CD4-positive, alpha-beta T cell treated with Interleukin-6 for 4 hours (primary cell): ENCODE data around the gene CEACAM18.
"Not testable (repeated sequence)": the region's sequence is repeated elsewhere in the genome, so short reads cannot be mapped to it uniquely, and the experiment has no call there.

Source experiments
- DNase-seq: peaks from one replicate; pipeline ENCODE4 v3.0.0-alpha.2; 2020; ENCODE audit warnings: mixed read lengths

CEACAM18 gene

DNA sequence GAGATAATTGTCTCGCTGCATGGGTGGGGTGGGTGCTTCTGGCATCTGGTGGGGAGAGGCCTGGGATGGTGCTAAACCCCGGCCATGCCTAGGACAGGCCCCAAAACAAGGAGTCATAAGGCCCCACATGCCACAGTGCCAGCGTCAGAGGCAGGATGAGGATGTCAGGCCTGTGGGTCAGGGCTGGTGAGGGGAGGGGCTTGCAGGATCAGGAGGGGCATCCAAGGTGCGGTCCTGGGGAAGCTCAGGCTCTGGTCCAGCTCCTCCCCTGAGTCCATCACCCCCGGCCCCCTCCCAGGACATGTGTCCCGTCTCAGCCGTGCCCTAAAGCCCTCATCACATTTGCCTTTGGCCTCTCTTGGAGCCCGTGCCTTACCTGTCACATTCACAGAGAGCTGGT is 22.6 kb downstream of the CEACAM18 start:
- DNase-seq: not testable (repeated sequence)

DNA sequence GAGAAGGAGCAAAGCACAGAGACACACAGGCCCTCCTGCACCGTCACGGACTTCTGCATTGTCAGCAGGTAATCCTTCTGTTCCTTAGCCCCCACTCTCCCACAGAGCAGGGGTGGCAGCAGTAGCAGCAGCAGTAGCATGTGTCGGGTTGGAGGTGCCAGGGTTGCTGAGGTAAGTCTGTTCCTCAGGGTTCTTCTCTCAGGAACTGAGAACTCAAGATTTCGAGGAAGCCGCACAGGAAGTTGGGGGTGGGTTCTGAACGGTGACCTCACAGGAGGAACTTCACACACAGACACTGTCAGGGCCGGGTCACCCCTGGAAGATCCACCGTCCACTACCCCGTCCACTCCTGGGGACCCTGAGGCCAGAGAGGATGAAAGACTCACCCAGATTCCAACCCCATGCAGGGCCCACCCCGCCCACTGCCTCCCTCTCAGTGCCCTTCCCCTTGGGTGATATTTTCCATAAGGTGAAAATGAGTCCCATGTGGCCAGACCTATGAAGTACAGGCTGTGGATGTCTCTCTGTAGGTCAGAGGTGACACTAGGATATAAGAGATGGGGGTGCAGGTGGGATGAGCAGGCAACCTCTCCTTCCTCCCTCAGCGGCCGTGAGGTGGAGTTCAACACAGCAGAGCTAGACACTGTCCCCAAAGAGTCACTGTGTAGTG is 23.4 kb downstream of the CEACAM18 start, which contains the start of gene SIGLEC12:
Gene SIGLEC12, minus strand, starts transcription at position 207 of the 670 bp plus-strand sequence. Its CDS starts 67 bp downstream, at position 140.
- no peak for DNase-seq

GRCh38 chr19:51503286-51503817 is 25.0 kb downstream of the CEACAM18 start:
- no peak for DNase-seq

DNA sequence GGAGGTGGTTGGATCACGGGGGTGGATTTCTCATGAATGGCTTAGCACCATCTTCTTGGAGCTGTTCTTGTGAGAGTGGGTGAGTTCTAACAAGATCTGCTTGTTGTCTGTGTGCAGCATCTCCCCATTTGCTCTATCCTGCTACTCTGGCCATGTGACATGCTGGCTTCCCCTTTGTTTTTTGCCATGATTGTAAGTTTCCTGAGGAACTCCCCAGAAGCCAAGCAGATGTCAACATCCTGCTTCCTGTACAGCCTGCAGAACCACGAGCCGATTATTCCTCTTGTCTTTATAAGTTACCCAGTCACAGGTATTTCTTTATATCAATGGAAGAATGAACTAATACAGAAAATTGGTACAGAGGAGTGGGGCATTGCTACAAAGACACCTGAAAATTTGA is 25.6 kb downstream of the CEACAM18 start:
- no peak for DNase-seq

GRCh38 chr19:51505904-51506303 is 27.6 kb downstream of the CEACAM18 start:
- no peak for DNase-seq

DNA sequence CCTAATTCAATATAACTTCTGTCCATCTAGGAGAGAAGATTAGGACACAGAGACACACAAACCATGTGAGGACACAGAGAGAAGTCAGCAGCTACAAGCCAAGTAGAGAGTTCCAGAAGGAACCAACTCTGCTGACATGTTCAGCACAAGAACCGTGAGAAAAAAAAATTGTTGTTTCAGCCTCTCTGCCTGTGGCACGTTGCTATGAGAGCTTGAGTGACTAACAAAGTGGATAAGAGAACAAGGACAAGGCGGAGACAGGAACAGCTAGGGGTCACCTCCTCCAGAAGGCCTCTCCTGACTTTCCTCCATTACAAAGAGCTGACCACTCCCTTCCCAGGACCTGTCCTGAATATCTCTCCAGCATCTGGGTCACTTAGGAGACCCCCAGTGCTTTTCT is 28.9 kb downstream of the CEACAM18 start:
- no peak for DNase-seq

- DNase-seq: no peak
Measured at GRCh38 chr19:51507640-51508058, 29.3 kb downstream of the CEACAM18 start.

GRCh38 chr19:51508059-51508733 is 29.9 kb downstream of the CEACAM18 start:
- DNase-seq: no peak

- no peak for DNase-seq
Measured at GRCh38 chr19:51509823-51510660, 31.7 kb downstream of the CEACAM18 start.

DNA sequence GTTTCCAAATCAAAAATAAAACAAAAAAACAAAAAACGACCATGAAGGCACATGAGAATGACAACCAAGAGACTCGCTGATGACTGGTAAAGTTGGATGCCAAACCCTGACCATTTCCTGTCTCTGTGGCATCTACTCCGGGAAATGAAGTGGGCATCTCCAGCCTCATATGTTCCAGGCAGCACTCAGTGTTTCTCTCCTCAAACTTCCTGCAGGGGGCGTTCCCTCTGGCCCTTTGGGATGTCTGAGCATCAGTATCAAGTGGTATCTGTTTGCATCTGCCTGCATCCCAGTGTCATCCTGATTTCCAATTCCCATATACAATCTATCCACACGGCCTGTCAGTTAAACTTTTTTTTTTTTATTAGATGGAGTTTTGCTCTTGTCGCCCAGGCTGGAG is 33.0 kb downstream of the CEACAM18 start:
- DNase-seq: no peak

- no peak for DNase-seq
Measured at GRCh38 chr19:51513968-51514367, 35.6 kb downstream of the CEACAM18 start.

DNA sequence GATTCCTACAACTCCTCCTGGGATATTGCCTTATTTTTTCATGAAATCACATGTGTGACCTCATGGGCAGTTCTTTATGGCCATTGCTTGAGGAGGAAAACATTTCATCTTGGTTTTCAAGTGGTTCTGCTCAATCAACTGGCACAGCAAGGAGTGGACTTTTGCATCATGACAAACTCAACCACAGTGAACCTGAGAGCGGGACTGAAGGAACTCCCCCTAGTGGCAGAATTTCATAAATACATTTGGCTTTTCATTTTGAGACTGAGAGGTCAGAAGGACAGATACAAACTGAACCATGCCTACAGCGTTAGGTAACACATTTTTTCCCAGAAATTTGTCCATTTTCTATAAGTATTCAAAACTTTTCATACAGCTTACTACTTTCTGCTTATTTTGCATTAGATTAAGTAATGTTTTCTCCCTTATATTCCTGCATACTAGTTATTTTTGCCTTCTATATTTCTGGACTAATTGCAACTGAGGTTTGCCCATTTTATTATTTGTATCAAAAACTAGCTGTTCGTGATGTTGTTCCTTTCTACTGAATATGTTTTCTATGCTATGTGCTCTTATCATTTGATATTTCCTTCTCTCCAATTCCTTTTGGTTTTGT is 36.6 kb downstream of the CEACAM18 start:
- DNase-seq: peak; percentile 4

DNA sequence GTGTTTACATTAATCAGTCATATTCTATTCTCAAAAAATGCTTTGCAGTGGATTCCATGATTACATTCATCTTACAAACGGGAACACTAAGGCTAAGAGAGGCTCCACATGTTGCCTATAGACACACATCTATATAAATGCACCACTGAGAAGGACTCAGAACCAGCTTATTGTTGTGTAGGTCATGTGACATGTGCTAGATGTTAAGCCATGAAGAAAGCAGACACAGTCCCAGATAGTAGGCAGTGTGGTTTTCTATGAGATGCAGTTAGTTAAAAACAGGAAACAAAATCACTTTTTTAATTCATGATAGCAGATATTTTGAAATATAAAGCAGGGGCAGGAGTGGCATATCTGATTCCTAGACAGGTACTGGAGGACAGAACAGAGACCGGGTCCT is 42.4 kb downstream of the CEACAM18 start:
- DNase-seq: no peak

DNA sequence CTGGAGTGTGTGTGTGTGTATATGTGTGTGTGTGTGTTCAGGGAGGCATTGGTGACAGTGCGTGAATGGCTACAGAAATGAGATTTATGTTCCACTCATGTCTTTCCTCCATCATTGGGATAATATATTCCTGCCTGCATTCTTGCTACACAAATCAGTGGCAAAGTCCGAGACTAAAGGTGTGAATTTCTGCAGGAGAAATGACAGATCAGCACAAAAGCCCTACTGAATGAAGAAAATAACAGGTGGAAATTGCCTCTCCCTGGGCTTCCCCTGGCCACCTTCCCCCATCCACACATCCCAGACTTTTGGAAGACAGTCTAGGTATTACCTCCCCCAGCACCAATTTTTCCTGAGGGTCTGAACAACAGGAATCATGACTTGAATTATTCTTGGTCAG is 43.0 kb downstream of the CEACAM18 start:
- DNase-seq: no peak

GRCh38 chr19:51521781-51522180 is 43.4 kb downstream of the CEACAM18 start:
- no peak for DNase-seq

DNA sequence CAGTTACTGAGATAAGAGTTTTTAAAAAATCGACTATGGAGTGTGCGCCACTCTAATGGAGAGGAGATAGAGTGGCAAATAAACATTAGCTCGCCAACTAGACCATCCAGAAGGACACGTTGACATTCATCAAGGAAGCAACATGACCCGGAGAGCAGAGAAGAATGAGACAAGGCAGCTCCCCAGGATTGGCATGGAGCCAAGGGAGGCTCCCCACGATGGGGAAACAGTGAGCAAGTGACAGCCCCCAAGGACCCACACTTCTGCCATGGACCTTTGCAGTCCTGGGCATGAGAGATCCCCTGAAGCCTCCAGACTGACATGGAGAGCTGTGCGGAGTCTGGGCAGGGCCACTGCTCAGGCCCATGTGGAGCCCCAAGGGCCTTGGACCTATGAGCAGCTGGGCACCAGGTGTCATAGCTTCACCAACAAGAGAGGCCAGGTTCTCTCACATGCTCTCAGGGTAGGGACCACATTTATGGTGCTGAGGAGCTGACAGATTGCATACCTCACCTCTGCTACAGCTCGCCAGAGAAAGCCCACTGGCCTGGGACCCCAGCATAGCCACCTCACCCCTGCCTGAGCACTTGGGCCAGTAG is 46.4 kb downstream of the CEACAM18 start:
- no peak for DNase-seq

DNA sequence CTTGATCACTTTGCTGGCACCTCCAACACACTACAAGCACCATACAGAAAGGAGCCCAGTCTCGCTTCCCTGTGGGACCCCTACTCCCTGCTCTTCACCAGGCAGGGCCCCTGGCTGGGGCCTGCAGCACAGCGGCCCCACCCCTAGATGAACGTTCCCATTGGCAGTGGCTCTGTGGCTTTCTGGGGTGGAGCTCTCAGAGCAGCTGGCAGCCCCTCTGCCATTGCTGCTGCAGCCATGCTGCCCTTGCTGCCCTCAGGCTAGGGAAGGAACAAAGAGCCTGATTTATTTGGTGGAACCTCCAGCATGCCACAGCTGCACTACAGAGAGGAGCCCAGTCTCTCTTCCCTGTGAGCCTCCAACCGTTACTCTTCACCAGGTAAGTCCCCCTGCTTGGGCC is 47.3 kb downstream of the CEACAM18 start:
- DNase-seq: no peak

DNA sequence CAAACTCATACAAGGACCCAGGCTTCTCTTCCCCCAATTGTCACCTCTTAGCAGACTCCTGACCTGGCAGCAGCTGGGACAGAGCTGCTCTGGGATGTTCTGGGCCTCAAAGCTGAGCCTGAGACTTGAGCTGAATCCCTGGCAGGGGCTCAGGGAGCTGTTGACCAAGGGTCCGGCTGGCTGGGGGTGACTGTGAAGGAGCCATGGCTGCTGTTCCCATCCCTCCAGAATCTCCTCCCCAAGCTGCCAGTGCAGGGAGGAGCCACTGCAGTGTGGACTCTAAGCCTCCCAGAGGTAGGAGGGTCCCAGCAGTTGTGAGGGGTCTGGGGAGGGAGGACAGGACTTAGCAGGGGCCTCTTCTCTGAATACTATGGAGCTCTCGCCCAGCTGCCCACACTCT is 51.0 kb downstream of the CEACAM18 start:
- no peak for DNase-seq

- no peak for DNase-seq
Measured at GRCh38 chr19:51530616-51531015, 52.3 kb downstream of the CEACAM18 start.

DNA sequence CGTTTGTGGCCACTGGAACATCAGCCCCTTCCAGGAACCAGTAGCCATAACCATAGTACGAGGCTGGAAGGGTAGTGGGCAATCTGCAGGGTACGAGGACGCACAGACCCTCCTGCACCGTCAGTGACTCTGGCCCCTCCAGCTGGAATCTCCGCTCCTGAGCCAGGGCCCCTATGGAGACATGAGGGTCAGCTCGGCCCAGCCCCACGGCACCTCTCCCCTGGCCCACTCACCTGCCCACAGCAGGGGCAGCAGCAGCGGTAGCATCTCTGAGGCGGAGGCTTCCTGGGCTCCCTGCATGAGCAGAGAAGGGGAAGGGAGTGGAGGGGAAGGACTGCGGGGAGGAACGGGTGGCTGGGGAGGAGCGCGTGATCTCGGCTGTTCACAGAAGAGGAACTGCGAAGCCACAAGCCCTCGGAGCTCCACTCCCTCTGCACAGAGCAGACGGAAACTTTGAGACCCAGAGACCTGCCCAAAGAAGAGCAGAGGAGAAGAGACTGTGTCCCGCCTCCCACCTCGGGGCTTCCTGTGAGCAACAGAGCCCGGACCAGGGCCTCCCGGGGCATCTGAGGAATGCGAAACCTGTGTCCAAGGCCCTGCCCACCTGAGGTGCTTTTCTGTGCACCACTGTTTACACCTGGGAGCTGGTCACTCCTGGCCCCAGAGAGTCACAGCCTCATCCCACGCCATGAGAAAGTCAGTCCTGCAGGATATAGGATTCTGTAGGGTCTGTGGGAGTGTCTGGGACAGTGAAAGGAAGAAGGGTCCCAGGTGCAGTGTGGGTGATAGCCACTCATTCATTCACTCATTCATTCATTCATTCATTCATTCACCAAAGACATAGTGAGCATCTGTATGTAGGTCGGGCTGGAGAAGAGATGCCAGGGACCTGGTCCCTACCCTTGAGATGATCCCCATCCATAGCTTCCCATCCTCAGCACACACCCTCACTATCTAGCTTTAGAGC is 53.3 kb downstream of the CEACAM18 start, which contains the start of gene SIGLEC6:
Gene SIGLEC6, minus strand, starts transcription at position 322 of the 967 bp plus-strand sequence. Its CDS starts 22 bp downstream, at position 300.
- DNase-seq: peak; percentile 12

GRCh38 chr19:51535535-51535934 is 57.2 kb downstream of the CEACAM18 start:
- DNase-seq: no peak
